HG02885 (cell line): ENCODE results near the gene JPH2.
"Not testable (repeated sequence)": the region's sequence is repeated elsewhere in the genome, so short reads cannot be mapped to it uniquely, and the experiment has no call there.

Experiments
- ATAC-seq: cut with Tn5 transposase; IDR thresholded peaks from one replicate; pipeline ENCODE4 v1.9.1; 2021; ENCODE audit warnings: mild to moderate bottlenecking; ENCODE audit not compliant: unreplicated experiment, poor library complexity

JPH2 gene

GRCh38 chr20:44212792-44213191 lies 25.8 kb upstream of the JPH2 start:
- no peak for ATAC-seq

GRCh38 chr20:44211177-44212039 lies 24.4 kb upstream of the JPH2 start:
- ATAC-seq, result no peak

- ATAC-seq, result peak; percentile 85
Measured at GRCh38 chr20:44210406-44211176, 23.6 kb upstream of the JPH2 start, which contains the start of gene OSER1. Gene OSER1 (minus strand): TSS chr20:44210771. CDS start chr20:44206957, 3,814 bp downstream.

GRCh38 chr20:44209686-44210405 lies 22.9 kb upstream of the JPH2 start:
- no peak for ATAC-seq

GRCh38 chr20:44208770-44209169 lies 21.8 kb upstream of the JPH2 start:
- ATAC-seq, result no peak

- no peak for ATAC-seq
Measured at GRCh38 chr20:44208165-44208564, 21.2 kb upstream of the JPH2 start.

- no peak for ATAC-seq
Measured at GRCh38 chr20:44207126-44207723, 20.2 kb upstream of the JPH2 start.

- no peak for ATAC-seq
Measured at GRCh38 chr20:44206132-44206531, 19.1 kb upstream of the JPH2 start.

- ATAC-seq, result no peak
Measured at GRCh38 chr20:44204832-44205215, 17.8 kb upstream of the JPH2 start.

GRCh38 chr20:44204156-44204831 lies 17.3 kb upstream of the JPH2 start:
- no peak for ATAC-seq

- no peak for ATAC-seq
Measured at GRCh38 chr20:44203161-44203560, 16.2 kb upstream of the JPH2 start.

GRCh38 chr20:44200983-44201382 lies 14.0 kb upstream of the JPH2 start:
- no peak for ATAC-seq

- no peak for ATAC-seq
Measured at GRCh38 chr20:44200371-44200770, 13.4 kb upstream of the JPH2 start.

GRCh38 chr20:44199877-44200276 lies 12.9 kb upstream of the JPH2 start:
- ATAC-seq, result no peak

GRCh38 chr20:44198872-44199271 lies 11.9 kb upstream of the JPH2 start:
- ATAC-seq, result no peak

GRCh38 chr20:44196271-44196670 lies 9.3 kb upstream of the JPH2 start:
- no peak for ATAC-seq

GRCh38 chr20:44195605-44196004 lies 8.6 kb upstream of the JPH2 start:
- ATAC-seq, result no peak

- no peak for ATAC-seq
Measured at GRCh38 chr20:44193801-44194200, 6.8 kb upstream of the JPH2 start.

- not testable (repeated sequence) for ATAC-seq
Measured at GRCh38 chr20:44191640-44192039, 4.7 kb upstream of the JPH2 start.
